GM18508 (cell line): Measurements from ENCODE around the gene HSPB9.
"Not testable (repeated sequence)": the region's sequence is repeated elsewhere in the genome, so short reads cannot be mapped to it uniquely, and the experiment has no call there.

Experiments
- ATAC-seq: cut with Tn5 transposase; IDR thresholded peaks from one replicate; pipeline ENCODE4 v1.9.1; 2021; ENCODE audit warnings: moderate number of reproducible peaks; ENCODE audit not compliant: insufficient read depth, unreplicated experiment

The HSPB9 gene

DNA sequence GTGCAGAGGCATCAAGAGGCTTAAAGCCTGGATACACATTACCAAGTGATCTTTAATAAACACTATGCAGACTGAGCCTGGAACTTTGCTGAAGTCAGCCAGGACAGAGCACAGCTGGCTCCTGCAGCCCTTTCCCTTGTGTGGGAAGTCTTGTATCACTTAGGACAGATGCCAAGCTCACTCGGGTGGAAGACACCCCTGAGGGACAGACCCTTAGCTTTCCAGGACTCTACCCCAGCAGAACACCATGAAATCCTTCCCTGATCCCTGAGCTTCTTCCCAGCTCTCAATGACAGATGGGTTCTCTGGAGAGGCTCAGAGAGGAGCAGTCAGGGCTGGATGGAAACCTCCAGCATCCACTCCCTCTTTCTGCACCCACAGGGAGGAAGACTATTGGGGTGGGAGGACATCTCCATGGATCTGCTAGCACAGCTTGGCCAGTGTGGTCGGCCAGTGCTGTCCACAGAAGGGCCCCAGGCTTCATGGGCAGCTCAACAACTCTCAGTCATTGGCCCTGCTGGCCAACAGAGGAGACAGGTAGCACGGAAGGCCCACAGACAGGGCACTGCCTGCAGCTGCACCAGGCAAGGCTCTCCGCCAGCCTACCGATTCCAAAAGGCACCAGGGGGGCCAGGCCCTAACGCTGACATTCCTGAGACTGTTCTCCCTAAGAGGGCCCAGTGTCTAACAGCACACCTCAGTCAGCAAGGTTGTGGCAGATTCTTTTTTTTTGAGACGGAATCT is 16.3 kb downstream of the HSPB9 start:
- no peak for ATAC-seq

DNA sequence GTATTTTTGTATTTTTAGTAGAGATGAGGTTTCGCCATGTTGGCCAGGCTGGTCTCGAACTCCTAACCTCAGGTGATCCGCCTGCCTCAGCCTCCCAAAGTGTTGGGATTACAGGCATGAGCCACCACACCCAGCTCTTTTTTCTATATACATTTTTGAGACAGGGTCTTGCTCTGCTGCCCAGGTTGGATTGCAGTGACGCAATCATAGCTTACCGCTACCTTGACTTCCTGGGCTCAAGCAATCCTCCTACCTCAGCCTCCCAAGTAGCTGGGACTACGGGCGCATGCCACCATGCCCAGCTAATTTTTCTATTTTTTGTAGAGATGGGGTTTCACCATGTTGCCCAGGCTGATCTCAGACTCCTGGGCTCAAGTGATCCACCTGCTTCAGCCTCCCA is 18.1 kb downstream of the HSPB9 start:
- not testable (repeated sequence) for ATAC-seq

GRCh38 chr17:42141382-42141781 is 18.8 kb downstream of the HSPB9 start:
- no peak for ATAC-seq

DNA sequence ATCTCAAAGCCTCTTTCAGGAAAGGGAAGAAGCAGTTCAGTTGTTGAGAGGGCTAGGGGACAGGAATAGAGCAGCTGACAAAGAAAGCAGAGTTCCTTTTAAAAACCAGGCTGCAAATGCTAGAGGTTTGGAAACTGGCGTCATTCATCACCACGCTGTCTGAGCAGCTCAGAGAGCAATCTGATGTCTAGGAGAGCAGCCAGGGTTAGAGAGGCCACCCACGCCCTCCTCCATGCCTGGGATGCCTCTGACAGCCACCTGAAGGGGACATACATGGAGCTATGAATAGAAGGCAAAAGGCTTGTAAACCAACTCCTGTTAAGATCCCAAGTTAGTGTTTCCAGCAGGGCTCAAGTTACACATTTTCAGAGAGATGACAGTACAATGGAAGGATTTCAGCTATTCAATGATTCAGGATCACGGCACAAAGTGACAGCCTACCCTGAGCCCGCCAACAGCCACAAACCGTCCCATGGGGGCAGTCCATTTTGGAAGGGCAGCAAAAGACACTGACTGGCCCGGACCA is 19.8 kb downstream of the HSPB9 start:
- no peak for ATAC-seq

GRCh38 chr17:42143138-42143537 is 20.5 kb downstream of the HSPB9 start:
- not testable (repeated sequence) for ATAC-seq

- ATAC-seq: no peak
Observed at GRCh38 chr17:42146911-42147607, 24.5 kb downstream of the HSPB9 start.

DNA sequence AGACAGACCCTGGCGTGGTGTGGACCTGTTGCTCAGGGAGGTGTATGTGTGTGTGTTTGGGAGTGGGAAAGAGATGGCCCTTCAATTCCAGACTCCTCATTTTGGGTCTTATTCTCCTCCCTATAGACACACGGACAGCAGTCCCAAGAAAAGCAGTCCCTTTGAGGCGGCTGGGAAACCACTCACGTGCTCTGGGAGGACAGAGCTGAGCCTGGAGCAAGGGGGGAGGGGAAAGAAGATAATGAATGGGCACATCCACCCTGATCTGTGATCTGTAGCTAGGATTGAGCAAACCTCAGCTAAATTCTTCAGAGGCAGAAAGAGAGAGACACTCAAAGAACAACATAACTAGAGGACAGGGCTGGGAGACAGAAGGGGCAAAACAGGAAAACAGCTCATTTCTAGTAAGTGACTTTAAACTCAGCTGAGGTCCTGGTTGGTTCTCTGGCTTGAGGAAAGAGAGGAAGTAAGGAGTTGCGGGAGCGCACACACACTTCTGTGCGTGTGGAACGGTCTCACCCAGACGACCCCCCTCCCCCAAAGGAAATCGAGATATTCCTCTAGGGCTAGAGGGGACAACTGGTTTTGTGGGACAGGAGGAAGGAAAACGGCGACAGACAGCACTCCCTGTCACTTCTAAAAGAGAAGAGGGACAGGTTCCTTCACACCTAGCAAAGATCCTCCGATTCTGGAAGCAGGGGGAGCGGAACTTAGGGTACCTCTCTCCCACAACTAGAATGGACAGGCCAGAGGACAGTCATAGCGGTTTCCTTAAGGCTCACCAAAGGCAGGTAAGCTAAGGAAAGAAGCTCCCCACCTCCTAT is 31.5 kb downstream of the HSPB9 start:
- ATAC-seq: no peak

DNA sequence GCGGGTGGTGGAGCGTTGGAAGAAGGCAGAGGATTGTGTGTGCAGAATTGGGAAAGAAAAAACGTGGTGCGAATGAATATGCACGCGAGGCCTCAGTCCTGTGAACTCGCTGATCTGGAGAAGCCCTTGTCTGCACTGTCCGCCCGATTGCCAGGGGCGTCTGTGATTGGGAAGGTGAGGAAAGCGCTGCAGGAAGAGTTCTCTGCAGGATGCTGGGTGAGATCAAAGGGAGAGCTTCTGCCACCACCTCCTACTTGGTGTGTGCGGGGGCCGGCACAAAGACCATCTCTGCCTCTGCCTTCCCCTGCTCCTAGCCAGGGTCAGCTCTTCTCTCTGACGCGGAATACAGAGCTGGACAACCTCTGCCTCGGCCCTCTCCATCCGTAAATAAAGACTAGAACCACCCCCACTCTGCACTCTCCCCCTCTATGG is 33.0 kb downstream of the HSPB9 start:
- ATAC-seq: no peak

DNA sequence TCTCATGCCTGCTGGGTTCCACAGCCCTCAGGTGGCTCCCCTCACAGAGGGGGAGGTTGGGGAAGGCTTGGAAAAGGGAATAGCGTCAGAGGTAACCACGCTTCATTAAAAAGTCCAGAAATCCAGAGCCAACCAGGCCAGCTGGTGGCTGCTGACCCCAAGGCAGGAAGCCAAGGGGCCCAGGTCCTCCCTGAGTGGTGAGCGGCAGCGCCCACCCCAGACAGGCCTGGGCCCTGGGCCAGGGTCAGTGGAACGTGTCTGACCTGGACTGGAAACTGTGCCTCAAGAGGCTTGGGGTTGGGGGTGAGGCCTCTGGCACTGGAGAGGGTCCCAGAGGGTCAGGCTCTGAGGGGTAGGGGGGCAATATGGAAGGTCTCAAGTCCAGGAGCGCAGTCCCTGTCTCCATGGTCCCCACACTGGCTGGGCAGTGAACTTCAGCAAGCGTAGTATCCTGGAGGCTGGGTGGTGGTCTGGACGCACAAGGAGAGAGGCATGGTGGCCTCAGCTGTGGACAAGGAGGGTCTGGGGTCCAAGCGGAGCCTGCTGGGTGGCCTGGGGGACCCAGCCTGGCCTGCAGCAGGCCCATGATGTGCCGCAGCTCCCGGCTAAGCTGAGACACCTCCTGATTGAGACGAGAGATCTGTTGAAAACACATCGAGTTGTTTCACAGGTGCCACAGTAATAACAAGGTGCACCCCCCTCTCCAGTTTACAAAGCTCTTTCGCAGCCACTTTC is 37.4 kb downstream of the HSPB9 start:
- ATAC-seq: no peak

GRCh38 chr17:42160531-42160910 is 37.9 kb downstream of the HSPB9 start:
- ATAC-seq: no peak

GRCh38 chr17:42163113-42163512 is 40.5 kb downstream of the HSPB9 start:
- no peak for ATAC-seq

DNA sequence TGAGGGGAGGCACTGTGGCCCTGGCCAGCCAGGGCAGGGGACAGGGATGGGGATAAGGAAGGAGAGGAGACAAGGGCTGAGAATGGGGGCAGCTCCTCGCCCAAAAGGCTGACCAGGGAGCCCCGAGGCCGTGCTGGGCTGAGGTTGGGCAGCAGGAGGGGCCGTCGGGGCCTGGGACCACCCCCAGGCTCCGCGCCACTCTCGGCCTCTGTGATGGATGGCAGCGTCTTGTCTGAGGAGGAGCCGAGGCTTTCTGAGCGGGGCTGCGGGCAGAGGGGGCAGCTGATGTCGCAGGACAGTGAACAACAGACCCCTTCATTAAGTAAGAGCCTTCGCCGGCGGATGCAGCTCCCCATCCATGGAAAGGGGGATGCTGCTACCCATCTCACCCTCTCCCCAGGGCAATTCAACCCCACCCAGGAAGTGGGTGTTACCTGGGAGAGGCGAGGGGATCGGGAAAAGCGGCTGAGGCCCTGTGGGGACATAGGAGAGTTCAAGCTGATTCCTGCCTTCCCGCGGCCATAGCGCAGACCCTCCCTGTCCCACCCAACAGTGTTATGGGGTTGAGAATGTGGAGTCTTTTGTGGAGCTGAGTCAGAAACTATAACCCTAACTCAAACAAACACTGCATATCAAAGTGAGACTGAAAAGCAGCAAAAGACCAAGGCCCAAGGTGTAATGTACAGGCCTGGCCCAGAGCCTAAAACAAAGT is 41.2 kb downstream of the HSPB9 start:
- ATAC-seq: no peak

GRCh38 chr17:42165751-42166150 is 43.1 kb downstream of the HSPB9 start:
- ATAC-seq: no peak

- no peak for ATAC-seq
Observed at GRCh38 chr17:42166196-42166763, 43.7 kb downstream of the HSPB9 start.

DNA sequence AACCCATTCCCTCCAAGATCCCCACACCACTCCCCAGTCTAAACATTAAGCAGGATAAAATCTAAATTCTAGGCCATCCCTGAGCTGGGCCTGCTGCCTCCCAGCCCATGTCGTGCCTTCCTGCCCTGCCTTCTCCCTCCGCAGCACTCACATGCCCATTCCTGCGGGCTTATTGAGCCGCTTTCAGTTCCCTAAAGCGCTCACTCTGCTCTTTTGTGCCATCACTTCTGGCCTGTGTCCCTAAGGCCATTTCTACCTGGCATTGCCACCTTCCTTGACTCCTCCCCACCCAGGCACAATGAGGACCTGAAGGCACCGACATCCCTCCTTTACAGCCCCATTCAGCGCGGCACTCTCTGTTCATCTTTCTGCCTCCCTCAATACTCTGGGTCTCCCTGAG is 45.2 kb downstream of the HSPB9 start:
- ATAC-seq: no peak

DNA sequence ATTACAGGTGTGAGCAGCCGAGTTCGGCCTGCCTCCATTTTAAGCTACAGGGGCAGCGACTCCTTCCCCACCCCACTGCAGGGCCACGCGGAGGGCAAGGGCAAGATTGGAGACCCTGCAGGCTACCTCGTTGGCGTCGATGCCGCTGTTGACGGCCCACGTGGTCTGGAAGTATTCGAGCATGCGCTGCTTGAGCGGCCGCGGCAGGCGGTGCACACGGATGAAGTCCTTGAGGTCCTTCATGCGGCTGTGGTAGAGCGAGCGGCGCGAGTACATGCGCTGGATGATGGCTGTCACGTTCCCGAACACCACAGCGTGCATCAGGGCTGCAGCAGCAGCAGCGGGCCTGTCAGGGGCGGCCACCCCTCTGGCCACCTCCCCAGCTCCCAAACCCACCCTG is 46.7 kb downstream of the HSPB9 start:
- ATAC-seq: no peak

GRCh38 chr17:42171831-42172230 is 49.2 kb downstream of the HSPB9 start:
- no peak for ATAC-seq
